Panc1 (cell line): ENCODE measurements around the gene ZFAND2A.
"Not testable (repeated sequence)": the region's sequence is repeated elsewhere in the genome, so short reads cannot be mapped to it uniquely, and the experiment has no call there.

ENCODE experiments used
- CTCF ChIP-seq: fragments of 450-650 bp; IDR thresholded peaks from 2 replicates; pipeline ENCODE4 v1.5.1; 2017; ENCODE audit warnings: mild to moderate bottlenecking
- POLR2AphosphoS5 ChIP-seq: IDR thresholded peaks from 2 replicates; pipeline ENCODE4 v1.6.1; 2012; ENCODE audit warnings: mild to moderate bottlenecking, low read depth, low read length, moderate library complexity
- REST ChIP-seq, 2 experiments: IDR thresholded peaks; 2 replicates each; pipeline ENCODE4 v1.6.1; 2011 to 2012; ENCODE audit warnings: low read depth in 2 of 2, control low read depth in 1 of 2, low read length in 1 of 2, mild to moderate bottlenecking in 1 of 2, moderate library complexity in 1 of 2; ENCODE audit not compliant: insufficient read depth in 1 of 2
- SIN3A ChIP-seq: IDR thresholded peaks from 2 replicates; pipeline ENCODE4 v1.6.1; 2012; ENCODE audit warnings: low read depth, mild to moderate bottlenecking, low read length, moderate library complexity, borderline replicate concordance; ENCODE audit not compliant: insufficient read depth

- not testable (repeated sequence) for TF ChIP-seq CTCF; POLR2AphosphoS5; REST (IDR thresholded peaks at IDR 0.05; ENCODE audit: insufficient read depth in 1 of 2, low read depth in 2 of 2, low read length in 1 of 2); SIN3A
Measured at GRCh38 chr7:1147873-1148272, 12.1 kb downstream of the ZFAND2A start.
